Adipocyte (in vitro differentiated cells): ENCODE results near the gene MEGF6.
A peak's percentile ranks its signal among the peaks of the same experiment; 100 is the strongest.

Experiments
- DNase-seq: peaks from one replicate; pipeline ENCODE4 v3.0.0-alpha.2; 2015; ENCODE audit warnings: low read depth
- H3K27me3 ChIP-seq: replicated peaks from 2 replicates; pipeline ENCODE4 v1.7.0; 2013; ENCODE audit warnings: mild to moderate bottlenecking, low read length, moderate library complexity; ENCODE audit not compliant: control insufficient read depth, insufficient read depth
- H3K36me3 ChIP-seq: 2 replicates; pipeline ENCODE4 v1.7.0; 2013; ENCODE audit warnings: low read length, mild to moderate bottlenecking, moderate library complexity; ENCODE audit not compliant: control insufficient read depth, insufficient read depth, severe bottlenecking
- H3K4me1 ChIP-seq: 2 replicates; pipeline ENCODE4 v1.7.0; 2013; ENCODE audit warnings: mild to moderate bottlenecking, low read length, moderate library complexity; ENCODE audit not compliant: control insufficient read depth, insufficient read depth
- H3K4me3 ChIP-seq: 2 replicates; pipeline ENCODE4 v1.7.0; 2013; ENCODE audit warnings: mild to moderate bottlenecking, low read length, moderate library complexity
- H3K9ac ChIP-seq: 2 replicates; pipeline ENCODE4 v1.7.0; 2013; ENCODE audit warnings: mild to moderate bottlenecking, low read length, moderate library complexity
- H3K9me3 ChIP-seq: 2 replicates; pipeline ENCODE4 v1.7.0; 2013; ENCODE audit warnings: mild to moderate bottlenecking, low read length, moderate library complexity; ENCODE audit not compliant: control insufficient read depth

The MEGF6 gene

GRCh38 chr1:3651930-3652547, 40.7 kb upstream of the MEGF6 start, which contains the start of gene TP73:
Gene TP73 (plus strand): TSS chr1:3652516. CDS start chr1:3682366, 29,850 bp downstream.
- peaks cover 7% of the 10 kb centered on the region for H3K36me3 ChIP-seq
- no peaks in the 10 kb centered on the region for H3K9me3 ChIP-seq
- H3K27me3 ChIP-seq: peaks cover 45% of the 10 kb centered on the region
- H3K4me1 ChIP-seq: peaks cover 5% of the 10 kb centered on the region
- no peak within 1 kb of the TSS for H3K9ac ChIP-seq
- peak; percentile 10 for DNase-seq
- H3K4me3 ChIP-seq: no peak within 1 kb of the TSS

DNA sequence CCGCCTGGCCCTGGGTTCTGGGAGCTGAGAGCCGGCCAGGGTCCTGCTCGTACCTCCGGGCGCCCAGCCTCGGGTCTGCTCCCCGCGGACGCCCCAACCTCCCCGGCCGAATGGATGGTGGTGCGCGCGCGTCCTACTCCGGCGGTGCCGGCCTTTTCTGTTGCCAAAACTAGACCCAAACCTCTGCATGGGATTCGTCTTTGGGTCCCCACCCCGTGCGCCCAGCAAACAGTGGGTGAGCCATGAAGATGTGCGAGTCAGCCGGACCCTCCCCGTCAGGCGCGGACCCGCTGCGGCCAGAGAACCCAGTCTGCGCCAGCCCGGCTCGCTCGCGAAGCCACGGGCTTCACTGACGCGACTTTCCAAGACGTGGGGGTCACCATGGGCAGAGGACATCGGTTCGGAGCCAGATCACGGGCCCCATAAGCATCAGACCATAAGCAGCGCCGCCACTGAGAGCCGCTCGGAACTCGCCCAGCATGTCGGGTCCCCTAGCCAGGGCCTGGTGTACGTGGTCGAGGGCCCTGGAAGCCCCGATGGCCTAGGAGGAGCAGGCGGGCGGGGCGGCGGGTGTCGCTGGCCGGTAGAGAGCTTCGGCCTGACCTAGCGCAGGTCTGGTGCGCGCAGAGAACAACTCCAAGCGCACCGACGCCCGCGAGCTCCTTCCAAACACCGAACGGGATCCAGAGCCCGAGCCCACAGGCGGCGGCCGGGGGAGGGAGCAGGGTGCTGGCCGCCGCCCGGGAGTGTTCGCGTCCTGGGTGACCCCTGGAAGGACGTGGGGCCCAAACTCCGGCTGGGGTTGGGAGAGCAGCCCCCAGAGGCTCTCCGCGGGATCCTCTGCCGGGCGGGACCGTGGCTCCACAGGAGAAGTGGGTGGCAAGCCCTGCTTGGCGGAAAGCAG, 40.0 kb upstream of the MEGF6 start:
- Histone ChIP-seq H3K36me3 (peaks cover 15% of the 10 kb centered on the region), H3K9ac (no peak overlapping the region), H3K27me3 (peaks cover 38% of the 10 kb centered on the region), H3K4me3 (no peak overlapping the region), H3K9me3 (no peaks in the 10 kb centered on the region), H3K4me1 (peaks cover 5% of the 10 kb centered on the region)
- peak; percentile 11 for DNase-seq

- DNase-seq: no peak
- Histone ChIP-seq H3K27me3 (peaks cover 34% of the 10 kb centered on the region), H3K4me3 (peak overlapping the region; percentile 91), H3K9me3 (no peaks in the 10 kb centered on the region), H3K36me3 (peaks cover 19% of the 10 kb centered on the region), H3K9ac (no peak overlapping the region), H3K4me1 (peaks cover 5% of the 10 kb centered on the region)
Observed at GRCh38 chr1:3650248-3651025, 39.1 kb upstream of the MEGF6 start.

DNA sequence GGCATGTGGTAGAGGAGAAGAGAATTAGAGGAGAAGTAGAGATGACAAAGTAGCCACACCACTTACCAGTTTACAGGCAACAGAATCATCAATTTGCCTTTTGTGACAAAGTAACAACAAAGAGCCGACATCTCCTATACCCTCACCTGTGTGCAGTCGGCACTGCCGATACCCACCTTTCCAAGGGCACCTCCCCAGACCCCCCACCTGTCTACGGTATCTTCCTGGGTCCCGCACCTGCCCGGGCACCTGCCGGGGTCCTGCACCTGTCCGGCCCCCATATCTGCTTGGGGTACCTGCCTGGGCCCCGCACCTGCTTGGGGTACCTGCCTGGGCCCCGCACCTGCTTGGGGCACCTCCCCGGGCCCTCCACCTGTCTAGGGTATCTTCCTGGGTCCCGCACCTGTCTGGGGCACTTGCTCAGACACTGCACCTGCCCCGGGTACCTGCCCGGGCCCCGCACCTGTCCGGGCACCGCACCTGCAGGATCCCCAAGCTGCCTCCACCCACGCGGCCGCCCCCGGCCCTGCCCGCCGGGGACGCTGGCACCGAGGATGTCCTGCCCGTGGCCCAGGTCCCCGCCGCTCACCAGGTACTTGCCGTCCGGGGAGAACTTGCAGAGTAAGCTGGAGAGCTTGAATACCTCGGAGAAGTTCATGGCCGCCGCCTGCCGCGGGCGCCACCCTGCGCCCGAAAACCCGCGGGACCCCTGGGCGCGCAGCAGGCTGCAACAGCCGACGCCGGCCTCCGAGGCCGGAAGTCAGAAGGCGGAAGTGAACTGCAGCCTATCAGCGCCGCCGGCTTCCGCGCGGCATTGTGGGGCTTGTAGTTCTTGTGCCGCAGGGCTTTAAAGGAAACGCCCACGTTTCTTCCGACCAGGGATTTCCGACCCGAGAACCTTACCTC, 38.3 kb upstream of the MEGF6 start, which contains the start of gene WRAP73:
Gene WRAP73 (minus strand): TSS at position 762 of the 906 bp plus-strand sequence. CDS start 104 bp downstream, at position 658.
- Histone ChIP-seq H3K27me3 (peaks cover 28% of the 10 kb centered on the region), H3K36me3 (peaks cover 24% of the 10 kb centered on the region), H3K4me1 (peaks cover 5% of the 10 kb centered on the region), H3K9me3 (no peaks in the 10 kb centered on the region), H3K4me3 (peak within 1 kb of the TSS; percentile 91), H3K9ac (peak within 1 kb of the TSS; percentile 90)
- DNase-seq: peak; percentile 97

GRCh38 chr1:3646596-3646995, 35.3 kb upstream of the MEGF6 start:
- Histone ChIP-seq H3K9me3 (no peaks in the 10 kb centered on the region), H3K9ac (no peak overlapping the region), H3K4me1 (peaks cover 5% of the 10 kb centered on the region), H3K27me3 (peaks cover 11% of the 10 kb centered on the region), H3K4me3 (no peak overlapping the region), H3K36me3 (peaks cover 28% of the 10 kb centered on the region)
- no peak for DNase-seq

GRCh38 chr1:3645666-3646355, 34.5 kb upstream of the MEGF6 start:
- DNase-seq: no peak
- Histone ChIP-seq H3K27me3 (peaks cover 5% of the 10 kb centered on the region), H3K4me3 (no peak overlapping the region), H3K36me3 (peaks cover 28% of the 10 kb centered on the region), H3K9me3 (no peaks in the 10 kb centered on the region), H3K9ac (no peak overlapping the region), H3K4me1 (peaks cover 5% of the 10 kb centered on the region)

GRCh38 chr1:3645247-3645646, 33.9 kb upstream of the MEGF6 start:
- peaks cover 28% of the 10 kb centered on the region for H3K36me3 ChIP-seq
- no peak overlapping the region for H3K9ac ChIP-seq
- no peak for DNase-seq

GRCh38 chr1:3644273-3644672, 33.0 kb upstream of the MEGF6 start:
- H3K4me1 ChIP-seq: peaks cover 3% of the 10 kb centered on the region
- H3K36me3 ChIP-seq: peaks cover 28% of the 10 kb centered on the region
- H3K9ac ChIP-seq: no peak overlapping the region
- no peaks in the 10 kb centered on the region for H3K9me3 ChIP-seq
- no peak overlapping the region for H3K4me3 ChIP-seq
- no peaks in the 10 kb centered on the region for H3K27me3 ChIP-seq
- DNase-seq: no peak

More at GRCh38 chr1:3645247-3645646, 33.9 kb upstream of the MEGF6 start:
- H3K4me3 ChIP-seq: no peak overlapping the region
- peaks cover 5% of the 10 kb centered on the region for H3K4me1 ChIP-seq
- H3K9me3 ChIP-seq: no peaks in the 10 kb centered on the region
- H3K27me3 ChIP-seq: no peaks in the 10 kb centered on the region

GRCh38 chr1:3642919-3643675, 31.8 kb upstream of the MEGF6 start:
- H3K27me3 ChIP-seq: no peaks in the 10 kb centered on the region
- DNase-seq: no peak
- no peak overlapping the region for H3K9ac ChIP-seq

More at GRCh38 chr1:3642919-3643675, 31.8 kb upstream of the MEGF6 start:
- H3K36me3 ChIP-seq: peaks cover 33% of the 10 kb centered on the region
- H3K4me3 ChIP-seq: no peak overlapping the region
- H3K9me3 ChIP-seq: no peaks in the 10 kb centered on the region
- no peaks in the 10 kb centered on the region for H3K4me1 ChIP-seq
